ENCODE data around the gene CYBC1.

- TF ChIP-seq POLR2AphosphoS5 (IDR thresholded peaks at IDR 0.05; ENCODE audit: low read depth, low read length), result no peak
- no peak for TF ChIP-seq POLR2A (IDR thresholded peaks at IDR 0.05; ENCODE audit: low read depth, low read length)
These were observed 25.7 kb downstream of the CYBC1 start for GRCh38 chr17:82424863-82425159.

All from GM12892 (cell line).